Measurements from ENCODE around the gene RXFP1.

DNA sequence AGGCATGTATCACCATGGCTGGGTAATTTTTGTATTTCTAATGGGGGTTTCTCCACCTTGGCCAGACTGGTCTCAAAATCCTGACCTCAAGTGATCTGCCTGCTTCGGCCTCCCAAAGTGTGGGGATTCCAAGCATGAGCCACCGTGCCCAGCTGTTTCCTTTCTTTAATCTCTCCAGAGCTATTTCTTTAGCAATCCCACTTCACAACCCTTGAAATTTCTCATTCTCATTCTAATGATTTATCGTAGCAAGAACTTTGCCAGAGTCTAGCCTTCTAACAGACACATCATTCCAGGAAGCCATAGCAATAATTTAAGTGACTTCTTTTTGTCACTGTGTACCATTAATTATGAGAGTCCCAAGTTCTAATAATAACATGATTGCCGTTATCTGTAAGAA lies 68.6 kb downstream of the RXFP1 start:
- no peak for TF ChIP-seq CTCF (IDR thresholded peaks at IDR 0.05)
- TF ChIP-seq IRF3 (IDR thresholded peaks at IDR 0.05; ENCODE audit: low read depth, low read length) = no peak
- TF ChIP-seq NFIC (IDR thresholded peaks at IDR 0.05; ENCODE audit: borderline replicate concordance) = no peak
- no peak for TF ChIP-seq EZH2phosphoT487 (IDR thresholded peaks at IDR 0.05; ENCODE audit: borderline replicate concordance, low read depth)
- TF ChIP-seq ELF1 (IDR thresholded peaks at IDR 0.05) = no peak
- TF ChIP-seq, protein P1, sequence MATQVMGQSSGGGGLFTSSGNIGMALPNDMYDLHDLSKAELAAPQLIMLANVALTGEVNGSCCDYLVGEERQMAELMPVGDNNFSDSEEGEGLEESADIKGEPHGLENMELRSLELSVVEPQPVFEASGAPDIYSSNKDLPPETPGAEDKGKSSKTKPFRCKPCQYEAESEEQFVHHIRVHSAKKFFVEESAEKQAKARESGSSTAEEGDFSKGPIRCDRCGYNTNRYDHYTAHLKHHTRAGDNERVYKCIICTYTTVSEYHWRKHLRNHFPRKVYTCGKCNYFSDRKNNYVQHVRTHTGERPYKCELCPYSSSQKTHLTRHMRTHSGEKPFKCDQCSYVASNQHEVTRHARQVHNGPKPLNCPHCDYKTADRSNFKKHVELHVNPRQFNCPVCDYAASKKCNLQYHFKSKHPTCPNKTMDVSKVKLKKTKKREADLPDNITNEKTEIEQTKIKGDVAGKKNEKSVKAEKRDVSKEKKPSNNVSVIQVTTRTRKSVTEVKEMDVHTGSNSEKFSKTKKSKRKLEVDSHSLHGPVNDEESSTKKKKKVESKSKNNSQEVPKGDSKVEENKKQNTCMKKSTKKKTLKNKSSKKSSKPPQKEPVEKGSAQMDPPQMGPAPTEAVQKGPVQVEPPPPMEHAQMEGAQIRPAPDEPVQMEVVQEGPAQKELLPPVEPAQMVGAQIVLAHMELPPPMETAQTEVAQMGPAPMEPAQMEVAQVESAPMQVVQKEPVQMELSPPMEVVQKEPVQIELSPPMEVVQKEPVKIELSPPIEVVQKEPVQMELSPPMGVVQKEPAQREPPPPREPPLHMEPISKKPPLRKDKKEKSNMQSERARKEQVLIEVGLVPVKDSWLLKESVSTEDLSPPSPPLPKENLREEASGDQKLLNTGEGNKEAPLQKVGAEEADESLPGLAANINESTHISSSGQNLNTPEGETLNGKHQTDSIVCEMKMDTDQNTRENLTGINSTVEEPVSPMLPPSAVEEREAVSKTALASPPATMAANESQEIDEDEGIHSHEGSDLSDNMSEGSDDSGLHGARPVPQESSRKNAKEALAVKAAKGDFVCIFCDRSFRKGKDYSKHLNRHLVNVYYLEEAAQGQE (IDR thresholded peaks at IDR 0.05; ENCODE audit: low read depth, low read length) = no peak
- TF ChIP-seq RAD21 (IDR thresholded peaks at IDR 0.05; ENCODE audit: low read length) = no peak
- no peak for TF ChIP-seq FOXM1 (IDR thresholded peaks at IDR 0.05; ENCODE audit: low read depth)
- no peak for TF ChIP-seq USF2 (IDR thresholded peaks at IDR 0.05; ENCODE audit: borderline replicate concordance, low read depth, low read length)
- TF ChIP-seq YY1 (IDR thresholded peaks at IDR 0.05; ENCODE audit: low read depth) = no peak
- no peak for TF ChIP-seq RXRA (IDR thresholded peaks at IDR 0.05; ENCODE audit: borderline replicate concordance, low read depth)
- no peak for TF ChIP-seq NRF1 (IDR thresholded peaks at IDR 0.05; ENCODE audit: low read depth, low read length)

Measured in SK-N-SH (cell line).